ENCODE data around the gene TCP10L. TPM values are rescaled to one million over a fixed set of nuclear protein-coding genes. Genes with fewer than 3 reads are reported as not detected.
A peak's percentile ranks its signal among the peaks of the same experiment; 100 is the strongest.

TCP10L gene
- total and polyA plus RNA-seq, 4 donors = 1.1 to 8.0 (median 2.8) TPM

GRCh38 chr21:32523988-32524719, 61.2 kb downstream of the TCP10L start:
- TF ChIP-seq NR2F2 (IDR thresholded peaks at IDR 0.05) (peak; percentile 72), FOXA2 (IDR thresholded peaks at IDR 0.05) (no peak), FOXA1 (IDR thresholded peaks at IDR 0.05) (no peak), JUND (IDR thresholded peaks at IDR 0.05) (peak in 1 of 2 donors; percentile 15), ZBTB33 (IDR thresholded peaks at IDR 0.05) (no peak), GABPA (IDR thresholded peaks at IDR 0.05 in 1 of 2, conservative IDR thresholded peaks at IDR 0.05 in 1 of 2) (no peak), RAD21 (IDR thresholded peaks at IDR 0.05) (no peak), MAX (IDR thresholded peaks at IDR 0.05) (no peak), EGR1 (IDR thresholded peaks at IDR 0.05; ENCODE audit: low read depth in 2 of 2) (no peak)
- H3K27ac ChIP-seq (ENCODE audit: low read depth in 1 of 2, low read length in 2 of 2) = peak overlapping the region; percentile 53 to 67
- WGBS = 85% methylated on average over 8 of the region's 8 CpGs
- H3K4me3 ChIP-seq (ENCODE audit: low read depth in 1 of 3, low read length in 3 of 3) = no peak overlapping the region
- H3K9ac ChIP-seq (ENCODE audit: low read depth in 1 of 2, low read length in 2 of 2) = no peak overlapping the region
- no peaks in the 10 kb centered on the region for H3K36me3 ChIP-seq (ENCODE audit: control insufficient read depth in 4 of 4, insufficient read depth in 3 of 4, low read depth in 1 of 4, low read length in 3 of 4)
- DNase-seq (ENCODE audit: low spot score) = no peak
- no peaks in the 10 kb centered on the region for H3K27me3 ChIP-seq (ENCODE audit: control insufficient read depth in 4 of 4, insufficient read depth in 4 of 4, low read length in 3 of 4)
- H3K4me1 ChIP-seq (ENCODE audit: control insufficient read depth in 4 of 4, insufficient read depth in 4 of 4, low read length in 3 of 4) = no peaks in the 10 kb centered on the region
- no peaks in the 10 kb centered on the region for H3K9me3 ChIP-seq (ENCODE audit: control insufficient read depth in 4 of 4, low read length in 3 of 4)

Small RNA genes within 50 kb of the gene (small RNA-seq; reads per million reads assigned to genes)
- gene RF00438 = not detected
- gene RNA5SP490 = 0.09 reads per million

Other genes starting within 250 kb of the TCP10L start
- gene URB1, start 192.5 kb downstream of the TCP10L start, total RNA-seq = 10 to 100 TPM in 1 of 2 donors, 1 to 10 TPM in 1; 9.6 to 14.5 TPM
- 1 to 10 TPM; 2.8 to 4.6 TPM for gene URB1, start 192.5 kb downstream of the TCP10L start, polyA plus RNA-seq
- gene EVA1C, start 172.8 kb downstream of the TCP10L start, total RNA-seq = 1 to 10 TPM in 1 of 2 donors, under 1 TPM in 1; 0.47 to 3.3 TPM
- 1 to 10 TPM; 1.8 to 3.1 TPM for gene EVA1C, start 172.8 kb downstream of the TCP10L start, polyA plus RNA-seq
- 10 to 100 TPM; 13.1 to 14.8 TPM for gene CFAP298, start 26.9 kb upstream of the TCP10L start, total RNA-seq
- gene CFAP298, start 26.9 kb upstream of the TCP10L start, polyA plus RNA-seq = 10 to 100 TPM; 15.7 to 19.8 TPM
- 1 to 10 TPM; 6.2 to 7.2 TPM for gene SYNJ1, start 142.5 kb upstream of the TCP10L start, total RNA-seq
- gene SYNJ1, start 142.5 kb upstream of the TCP10L start, polyA plus RNA-seq = 1 to 10 TPM; 2.5 to 3.9 TPM
- 10 to 100 TPM; 14.0 to 36.9 TPM for gene PAXBP1, start 186.2 kb upstream of the TCP10L start, total RNA-seq
- gene PAXBP1, start 186.2 kb upstream of the TCP10L start, polyA plus RNA-seq = 10 to 100 TPM in 1 of 2 donors, 1 to 10 TPM in 1; 4.6 to 11.9 TPM